HG03097 (cell line): ENCODE measurements around the gene ZP4.

ENCODE experiments used
- ATAC-seq: cut with Tn5 transposase; IDR thresholded peaks from one replicate; pipeline ENCODE4 v1.9.1; 2021; ENCODE audit not compliant: unreplicated experiment, low FRiP score

Gene ZP4, protein sequence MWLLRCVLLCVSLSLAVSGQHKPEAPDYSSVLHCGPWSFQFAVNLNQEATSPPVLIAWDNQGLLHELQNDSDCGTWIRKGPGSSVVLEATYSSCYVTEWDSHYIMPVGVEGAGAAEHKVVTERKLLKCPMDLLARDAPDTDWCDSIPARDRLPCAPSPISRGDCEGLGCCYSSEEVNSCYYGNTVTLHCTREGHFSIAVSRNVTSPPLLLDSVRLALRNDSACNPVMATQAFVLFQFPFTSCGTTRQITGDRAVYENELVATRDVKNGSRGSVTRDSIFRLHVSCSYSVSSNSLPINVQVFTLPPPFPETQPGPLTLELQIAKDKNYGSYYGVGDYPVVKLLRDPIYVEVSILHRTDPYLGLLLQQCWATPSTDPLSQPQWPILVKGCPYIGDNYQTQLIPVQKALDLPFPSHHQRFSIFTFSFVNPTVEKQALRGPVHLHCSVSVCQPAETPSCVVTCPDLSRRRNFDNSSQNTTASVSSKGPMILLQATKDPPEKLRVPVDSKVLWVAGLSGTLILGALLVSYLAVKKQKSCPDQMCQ

DNA sequence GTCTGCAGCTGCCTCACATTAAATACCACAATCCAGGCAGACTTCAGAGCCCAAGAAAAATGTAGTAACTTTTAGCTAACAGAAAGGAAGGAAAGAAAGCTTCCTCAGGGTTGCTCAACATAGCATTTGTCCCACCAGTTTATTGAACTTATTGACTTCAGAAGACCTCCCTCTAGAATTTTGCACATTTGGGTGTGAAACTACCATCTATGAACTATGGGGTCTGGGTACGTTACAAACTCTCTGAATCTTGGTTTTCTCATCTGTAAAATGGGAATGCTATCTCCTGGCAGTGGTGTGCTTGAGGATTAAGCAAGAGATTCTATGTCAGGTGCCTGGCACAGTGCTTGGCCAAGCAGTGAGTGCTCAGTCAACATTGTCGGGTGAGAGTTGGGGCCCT is at the start of gene ZP4:
ZP4 (minus strand) TSS at position 101 of the 400 bp plus-strand sequence. CDS start 287 bp downstream, outside the sequence.
- ATAC-seq: no peak

DNA sequence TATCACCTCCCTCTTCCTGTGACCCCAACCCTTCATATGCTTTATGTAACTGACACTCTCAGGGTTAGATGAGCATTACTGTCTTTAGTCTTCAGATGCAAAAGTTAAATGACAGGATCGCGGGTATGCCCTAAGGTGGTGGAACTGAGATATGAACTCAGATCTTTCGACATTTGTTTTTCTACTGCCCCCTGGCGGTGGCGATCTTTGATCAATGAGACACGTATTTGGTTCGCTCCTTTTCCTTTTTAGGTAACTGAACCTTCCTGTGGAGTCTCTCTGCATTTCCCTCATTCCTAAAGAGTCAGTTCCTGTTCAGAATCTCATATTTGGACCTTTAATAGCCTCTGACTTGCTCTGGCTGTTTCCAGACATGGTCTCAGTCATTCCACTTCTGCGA is 47.8 kb upstream of the ZP4 start:
- no peak for ATAC-seq

DNA sequence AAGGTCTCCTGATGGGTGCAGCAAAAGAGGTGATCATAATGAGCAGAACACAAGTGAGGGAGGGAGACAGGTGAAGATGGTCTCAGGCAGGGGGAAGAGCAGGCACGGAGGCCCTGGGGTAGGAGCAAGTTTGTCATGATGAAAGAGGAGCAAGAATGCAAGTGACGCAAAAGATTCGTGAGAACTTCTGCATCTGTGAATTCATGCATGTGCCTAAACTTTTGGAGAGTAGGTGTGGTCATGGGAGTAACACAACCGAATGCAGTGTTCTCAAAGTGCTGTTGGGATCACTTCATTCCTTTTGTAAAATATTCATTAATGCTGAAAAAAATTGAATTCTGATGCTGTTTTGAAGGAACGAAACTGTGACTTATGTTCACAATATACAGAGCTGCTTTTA is 47.3 kb upstream of the ZP4 start:
- no peak for ATAC-seq

DNA sequence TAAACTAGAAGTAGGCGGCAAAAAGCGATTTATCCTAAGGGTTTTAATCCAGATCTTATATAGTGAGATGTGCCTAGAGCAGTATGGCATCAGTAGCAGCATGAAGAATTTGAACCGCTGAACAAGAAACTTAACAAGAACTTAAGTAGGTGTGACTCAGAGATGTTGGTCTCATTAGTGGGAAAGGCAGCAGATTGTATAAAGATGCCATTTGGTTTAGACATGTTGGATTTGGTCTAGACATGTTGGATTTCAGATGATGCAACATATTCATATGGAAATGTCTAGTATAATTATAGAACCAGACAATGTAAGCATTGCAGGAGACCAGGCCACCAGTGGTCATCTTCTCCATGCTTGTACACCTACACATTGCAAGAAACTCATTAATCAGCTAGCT is 42.1 kb upstream of the ZP4 start:
- ATAC-seq: no peak

DNA sequence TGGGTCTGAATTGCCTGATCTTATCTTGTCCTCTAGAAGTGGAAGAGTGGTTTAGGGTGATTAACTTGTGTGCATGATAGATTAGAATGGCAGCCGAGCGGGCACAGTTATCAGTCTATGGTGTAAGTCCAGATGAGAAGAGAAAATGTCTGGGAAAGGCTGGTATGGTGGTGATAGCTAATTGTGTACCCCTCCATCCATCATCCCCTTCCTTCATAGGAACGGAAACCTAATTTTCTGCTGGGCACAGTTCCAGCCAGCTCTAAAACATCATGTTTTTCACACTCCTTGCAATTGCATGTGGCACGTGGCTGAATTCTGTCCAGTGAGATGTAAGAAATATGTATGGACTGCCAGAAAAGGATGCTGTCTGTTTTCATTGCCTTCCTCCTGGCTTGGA is 40.9 kb upstream of the ZP4 start:
- no peak for ATAC-seq

DNA sequence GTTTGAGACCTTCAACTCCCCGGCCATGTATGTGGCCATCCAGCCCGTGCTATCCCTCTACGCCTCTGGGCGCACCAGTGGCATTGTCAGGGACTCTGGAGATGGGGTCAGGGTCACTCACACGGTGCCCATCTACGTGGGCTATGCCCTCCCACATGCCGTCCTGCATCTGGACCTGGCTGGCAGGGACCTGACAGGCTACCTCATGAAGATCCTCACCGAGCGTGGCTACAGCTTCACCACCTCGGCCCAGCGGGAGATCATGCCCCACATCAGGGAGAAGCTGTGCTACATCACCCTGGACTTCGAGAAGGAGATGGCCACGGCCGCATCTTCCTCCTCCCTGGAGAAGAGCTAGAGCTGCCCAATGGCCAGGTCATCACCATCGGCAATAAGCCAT is 36.5 kb upstream of the ZP4 start:
- ATAC-seq: no peak

DNA sequence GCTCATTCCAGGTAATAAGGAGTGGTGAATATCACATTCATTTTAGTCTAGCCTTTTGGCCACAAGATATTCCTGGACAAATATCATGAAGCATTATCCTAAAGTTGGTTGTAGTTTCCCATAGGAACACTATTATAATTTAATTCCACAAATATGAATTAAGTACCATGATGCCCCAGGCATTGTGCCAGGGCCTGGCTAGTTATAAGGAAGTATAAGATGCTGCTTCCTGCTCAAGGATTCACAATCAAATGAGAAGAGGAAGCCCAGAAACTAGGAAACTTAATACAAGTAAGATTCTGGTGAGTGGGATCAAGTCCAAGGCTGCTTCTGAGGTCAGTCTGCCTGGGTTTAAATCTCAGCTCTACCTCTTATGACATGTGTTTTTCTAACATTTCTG is 30.6 kb upstream of the ZP4 start:
- no peak for ATAC-seq

DNA sequence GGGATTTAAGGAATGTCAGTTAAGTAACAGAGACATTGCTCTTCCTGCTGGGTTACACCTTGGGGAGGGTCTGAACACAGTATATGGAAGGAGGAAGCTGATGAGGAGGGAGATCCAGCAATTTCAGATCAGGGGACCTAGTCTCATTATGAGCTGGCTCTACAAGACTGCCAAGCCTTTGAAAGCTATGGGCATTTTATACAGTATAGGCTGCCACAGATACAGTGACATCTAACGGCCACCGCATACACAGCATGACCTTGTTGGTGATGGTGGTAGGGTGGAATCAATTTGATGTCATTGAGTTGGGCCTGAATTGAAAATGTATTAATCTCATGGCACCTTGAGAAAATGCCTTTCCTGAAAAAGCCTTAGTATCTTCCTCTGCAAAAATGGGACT is 22.6 kb upstream of the ZP4 start:
- no peak for ATAC-seq

DNA sequence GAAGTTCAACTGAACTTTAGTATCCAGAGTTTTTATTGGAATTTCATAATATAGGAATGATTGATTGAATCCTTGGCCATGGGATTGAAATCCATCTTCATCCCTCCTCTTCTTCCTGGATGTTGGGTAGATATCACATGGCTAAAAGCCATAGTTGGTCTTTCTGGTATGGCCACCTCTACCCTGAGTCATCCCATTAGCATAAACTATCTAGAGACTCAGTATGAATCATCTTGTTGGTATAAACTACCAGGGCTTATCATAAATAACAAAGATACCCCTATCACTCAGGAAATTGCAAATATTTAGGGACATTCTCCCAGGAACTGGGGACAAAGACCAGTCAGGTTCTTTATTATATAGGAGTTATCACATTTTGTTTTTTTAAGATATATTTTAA is 21.2 kb upstream of the ZP4 start:
- ATAC-seq: no peak

DNA sequence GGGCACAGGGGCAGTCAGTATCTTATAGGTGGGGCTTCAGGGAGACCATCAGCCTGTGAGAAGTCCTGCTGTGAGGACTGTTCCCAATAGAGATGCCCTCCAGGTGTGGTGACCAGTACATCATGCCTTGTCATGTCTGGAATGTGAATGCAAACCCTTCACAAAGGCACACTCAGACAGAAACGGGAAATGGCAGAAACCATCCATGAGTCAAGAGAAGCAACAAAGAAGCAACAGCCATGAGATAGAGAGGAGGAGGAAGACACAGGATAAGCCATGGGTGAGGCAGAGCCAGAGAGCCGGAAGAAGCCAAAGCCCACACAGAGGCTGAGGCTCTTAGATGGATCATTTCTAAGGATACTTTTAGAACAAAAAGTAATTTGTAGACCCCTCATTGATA is 20.1 kb upstream of the ZP4 start:
- no peak for ATAC-seq

DNA sequence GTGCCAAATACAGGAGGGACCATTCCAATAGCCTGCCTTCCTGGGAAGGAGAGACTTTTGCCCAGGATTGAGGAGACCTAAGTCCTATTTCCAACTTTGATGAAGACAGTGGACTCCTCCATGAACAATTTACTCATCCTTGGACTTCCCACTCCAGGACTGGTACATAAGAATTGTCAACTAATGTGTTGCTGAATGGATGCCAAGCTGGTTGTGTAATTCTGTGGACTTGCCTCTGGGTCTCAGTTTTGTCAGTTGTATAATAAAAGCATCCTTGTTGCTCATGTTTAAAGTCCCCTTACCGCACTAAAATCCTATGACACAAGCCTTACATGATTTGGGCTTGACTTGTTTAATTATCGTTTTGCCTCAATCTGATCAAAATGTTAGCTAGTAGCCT is 13.2 kb upstream of the ZP4 start:
- no peak for ATAC-seq

DNA sequence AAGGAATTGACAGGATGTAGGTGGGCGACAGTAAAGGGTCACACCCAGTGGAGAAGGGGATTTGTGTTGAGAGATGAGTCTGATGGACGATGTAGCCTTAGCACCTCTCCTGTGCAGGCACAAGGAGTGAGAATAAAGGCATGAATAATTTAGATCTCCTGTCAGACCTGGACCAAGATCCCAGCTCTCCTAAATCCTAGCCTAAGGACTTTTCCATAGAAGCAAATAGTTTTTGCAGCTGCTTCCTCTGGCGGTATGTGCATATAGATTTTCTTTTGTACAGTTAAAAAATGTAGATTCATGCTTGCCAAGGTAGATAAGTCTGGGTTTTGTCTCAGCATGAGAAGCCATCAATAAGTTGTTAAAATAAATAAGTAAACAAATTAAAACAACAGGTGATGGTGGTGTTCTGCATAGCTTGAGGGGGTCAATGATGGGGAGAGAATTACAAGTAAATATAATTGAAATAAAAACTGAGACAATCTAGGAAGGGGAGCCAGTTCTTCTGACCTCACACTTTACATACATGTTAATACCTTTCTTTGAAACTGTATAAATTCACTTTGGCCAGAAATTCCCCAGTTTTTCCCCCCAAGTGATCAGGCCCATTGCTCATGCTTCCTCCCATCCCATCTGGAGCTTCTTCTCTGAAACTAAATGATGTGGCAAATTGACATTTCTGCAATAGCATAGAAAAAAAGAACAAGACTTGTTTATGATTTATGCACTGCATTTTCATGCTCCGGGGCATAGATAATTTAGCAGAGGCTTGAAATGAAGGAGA is 12.4 kb upstream of the ZP4 start:
- ATAC-seq: no peak

DNA sequence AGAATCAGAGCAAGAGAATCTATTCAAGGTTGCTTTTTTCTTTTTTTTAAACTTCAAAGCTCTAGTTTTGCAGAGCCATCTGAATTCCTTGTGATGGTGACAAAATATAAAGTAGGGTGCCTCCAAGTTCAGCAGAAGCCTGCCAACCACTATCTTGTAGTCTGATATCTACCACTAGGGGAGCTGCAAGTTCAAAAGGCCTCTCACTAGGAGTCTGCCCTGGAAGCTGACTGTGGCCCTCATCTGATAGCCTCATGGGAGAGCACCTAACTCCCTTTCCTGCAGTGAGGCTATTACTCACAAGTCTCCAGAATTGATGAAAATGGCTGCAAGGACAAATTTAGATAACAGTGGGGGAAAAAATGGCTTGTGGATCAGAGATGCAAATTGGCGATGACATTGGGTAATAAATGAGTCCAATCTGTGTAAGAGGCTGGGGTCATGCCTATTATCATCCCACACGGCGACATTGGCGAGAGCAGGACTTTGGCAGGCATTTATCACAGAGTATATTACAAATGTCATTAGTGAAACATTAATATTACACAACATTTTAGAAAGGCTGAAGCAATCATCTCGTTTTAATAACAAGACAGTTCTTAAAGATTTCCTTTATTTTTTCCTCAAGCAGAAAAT is 10.7 kb upstream of the ZP4 start:
- no peak for ATAC-seq

DNA sequence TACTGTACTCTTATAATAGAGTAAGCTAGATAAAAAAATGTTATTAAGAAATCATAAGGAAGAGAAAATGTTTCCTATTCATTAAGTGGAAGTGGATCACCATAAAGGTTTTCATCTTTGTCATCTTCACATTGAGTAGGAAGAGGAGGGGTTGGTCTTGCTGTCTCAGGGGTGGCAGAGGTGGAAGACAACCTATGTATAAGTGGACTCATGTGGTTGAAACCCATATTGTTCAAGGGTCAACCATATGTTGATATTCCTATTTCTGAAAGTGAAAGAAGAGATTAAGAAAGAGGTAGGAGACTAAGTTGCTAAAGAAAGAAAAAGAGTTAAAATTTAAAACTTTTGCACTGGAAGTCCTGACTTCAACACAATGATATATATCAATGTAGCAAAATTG is 4.9 kb upstream of the ZP4 start:
- no peak for ATAC-seq

DNA sequence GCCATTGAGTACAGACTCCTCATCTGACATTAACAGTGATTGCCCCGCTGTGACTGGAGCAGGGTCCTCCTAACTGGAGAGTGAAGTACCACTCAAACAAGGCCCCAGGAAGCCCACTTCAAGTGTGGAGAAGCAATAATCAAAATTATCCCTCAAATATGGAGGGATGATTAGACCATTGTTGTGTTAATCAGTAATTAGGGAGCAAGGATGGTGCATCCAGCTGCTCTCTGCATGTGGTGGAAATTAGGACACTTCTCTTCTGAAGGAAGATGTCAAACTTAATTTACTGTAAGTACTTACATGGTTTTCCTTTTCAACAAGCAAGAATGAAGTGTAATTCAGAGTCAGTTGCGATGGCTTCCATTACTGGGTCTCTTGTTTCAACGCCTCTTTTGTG is 3.4 kb upstream of the ZP4 start:
- ATAC-seq: no peak

DNA sequence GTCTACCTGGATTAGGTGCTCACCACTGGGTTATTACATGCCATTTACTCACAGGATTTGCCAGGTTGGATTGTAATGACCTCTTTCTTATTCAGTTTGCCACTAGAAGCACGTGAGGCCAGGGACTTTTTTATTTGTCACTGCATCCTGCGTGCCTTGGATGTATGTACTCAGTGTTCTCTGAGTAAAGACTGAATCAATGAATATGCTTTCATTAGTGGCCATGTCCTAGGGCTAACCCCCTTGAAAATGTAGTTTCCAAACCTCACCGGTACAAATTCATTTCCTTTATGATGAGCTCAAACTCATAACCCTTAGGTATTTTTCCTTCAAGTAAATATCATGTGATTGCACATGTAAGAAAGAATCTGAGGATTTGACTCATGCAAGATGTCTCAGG is 1.3 kb upstream of the ZP4 start:
- ATAC-seq: no peak

DNA sequence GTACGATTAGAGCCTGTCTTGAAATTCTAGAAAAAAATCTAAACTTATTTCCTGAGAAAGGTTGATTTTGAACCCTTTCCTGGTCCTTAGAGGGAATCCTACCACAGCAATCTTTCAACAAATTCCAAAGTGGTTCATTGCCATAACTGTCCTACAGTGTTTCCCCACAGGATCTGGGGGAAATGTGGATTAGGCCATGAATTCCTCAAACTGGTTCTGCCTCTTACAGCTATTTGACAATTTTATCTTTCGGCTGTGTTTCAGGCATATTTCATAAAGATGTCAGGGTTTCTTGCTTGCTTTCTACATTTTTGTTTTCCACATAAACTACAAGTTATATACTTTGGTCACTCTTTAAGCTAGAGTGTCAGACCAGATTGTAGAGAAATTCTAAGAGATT is 544 bp upstream of the ZP4 start:
- no peak for ATAC-seq

DNA sequence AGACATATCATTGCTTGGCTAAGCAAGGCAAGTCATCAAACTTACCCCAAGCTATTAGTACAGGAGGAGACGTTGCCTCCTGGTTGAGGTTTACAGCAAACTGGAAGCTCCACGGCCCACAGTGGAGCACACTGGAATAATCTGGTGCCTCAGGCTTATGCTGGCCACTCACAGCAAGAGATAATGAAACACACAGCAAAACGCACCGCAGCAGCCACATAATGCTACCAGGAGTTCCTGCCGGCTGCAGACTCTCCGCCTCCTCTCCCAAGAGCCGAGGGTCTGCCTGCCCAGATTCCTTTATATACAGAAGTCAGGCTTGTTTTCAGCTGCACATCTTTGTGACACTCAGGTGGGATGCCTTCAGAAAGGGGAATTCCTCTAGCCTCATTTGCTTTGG is 306 bp downstream of the ZP4 start:
- ATAC-seq: no peak

DNA sequence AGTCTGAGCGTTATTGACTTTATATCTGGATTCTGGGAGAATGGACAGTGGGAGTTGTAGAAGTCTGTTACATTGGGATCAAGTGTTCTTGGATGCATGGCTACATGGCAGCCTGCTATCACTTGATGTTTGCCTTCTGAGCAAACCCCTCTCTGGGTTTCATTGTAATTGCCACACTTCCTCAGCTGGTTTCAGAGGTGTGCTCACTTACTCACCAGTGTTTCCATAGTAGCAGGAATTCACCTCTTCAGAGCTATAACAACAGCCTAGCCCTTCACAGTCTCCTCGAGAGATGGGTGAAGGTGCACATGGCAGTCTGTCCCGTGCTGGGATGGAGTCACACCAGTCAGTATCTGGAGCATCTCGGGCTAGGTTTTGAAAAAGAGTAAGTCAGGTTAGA is 2.6 kb downstream of the ZP4 start:
- no peak for ATAC-seq

DNA sequence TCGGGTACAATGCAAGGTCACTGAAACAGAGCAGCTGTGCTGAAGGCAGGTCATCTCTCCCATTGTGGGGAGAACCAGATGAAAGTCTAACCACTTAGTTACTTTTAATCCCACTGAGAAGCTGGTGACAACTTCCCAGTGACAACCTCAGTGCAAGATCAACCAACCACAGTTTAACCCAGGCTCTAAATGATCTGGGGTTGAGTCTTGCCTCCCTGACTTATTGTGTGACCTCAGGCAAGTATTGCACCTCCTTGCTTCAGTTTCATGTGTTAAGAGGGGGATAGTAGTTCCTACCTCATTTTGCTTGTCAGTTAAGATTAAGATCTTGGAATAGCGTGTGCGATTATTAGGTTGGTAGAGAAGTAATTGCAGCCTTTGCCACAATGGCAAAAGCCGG is 3.2 kb downstream of the ZP4 start:
- ATAC-seq: no peak

DNA sequence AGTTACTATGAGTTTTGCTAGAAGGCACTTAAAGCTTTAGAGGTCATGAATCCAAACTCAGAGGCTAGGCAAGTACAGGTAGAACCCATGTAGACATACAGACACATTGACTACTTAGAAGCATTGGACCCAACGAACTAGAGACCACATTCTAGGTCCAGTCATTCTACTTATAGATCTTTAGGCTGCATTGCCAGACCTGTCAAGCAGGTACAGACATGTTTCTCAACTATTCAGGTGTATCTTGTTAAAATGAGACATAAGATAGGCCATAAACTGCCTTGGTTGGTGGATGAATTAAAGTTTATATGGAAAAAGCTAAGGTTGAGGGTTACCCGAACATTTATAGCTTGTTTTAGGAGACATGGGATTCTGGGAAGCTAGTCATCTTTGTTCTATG is 6.5 kb downstream of the ZP4 start:
- ATAC-seq: no peak
